ENCODE results near the gene GPR21.

DNA sequence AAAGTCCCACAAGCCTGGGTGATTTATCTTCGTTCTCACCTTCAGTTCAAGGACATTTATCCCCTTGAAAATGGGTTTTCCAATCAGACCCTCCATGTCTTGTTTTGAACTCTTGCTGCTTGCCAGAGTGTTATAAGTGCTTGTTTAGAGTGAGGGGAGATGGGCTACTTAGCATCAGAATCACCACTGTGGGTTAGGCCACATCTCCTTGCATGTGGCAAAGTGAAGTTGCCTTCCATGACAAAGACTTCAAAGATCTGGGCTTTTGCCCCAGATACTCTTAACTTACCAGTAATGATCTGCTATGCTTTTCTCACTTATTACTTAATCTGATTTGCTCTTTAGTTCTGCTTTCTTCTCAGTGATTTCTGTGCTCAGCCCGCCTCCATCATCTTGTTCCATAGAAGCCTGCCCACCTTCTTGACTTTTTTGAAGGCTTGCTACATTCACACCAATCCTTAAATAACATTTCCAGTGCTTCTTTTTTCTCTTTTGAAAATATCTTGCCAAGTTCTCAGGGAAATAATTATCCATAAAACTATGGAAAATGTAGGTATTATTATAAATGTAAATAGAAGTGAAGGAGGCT lies 39.0 kb downstream of the GPR21 start:
- TF ChIP-seq, protein P1, sequence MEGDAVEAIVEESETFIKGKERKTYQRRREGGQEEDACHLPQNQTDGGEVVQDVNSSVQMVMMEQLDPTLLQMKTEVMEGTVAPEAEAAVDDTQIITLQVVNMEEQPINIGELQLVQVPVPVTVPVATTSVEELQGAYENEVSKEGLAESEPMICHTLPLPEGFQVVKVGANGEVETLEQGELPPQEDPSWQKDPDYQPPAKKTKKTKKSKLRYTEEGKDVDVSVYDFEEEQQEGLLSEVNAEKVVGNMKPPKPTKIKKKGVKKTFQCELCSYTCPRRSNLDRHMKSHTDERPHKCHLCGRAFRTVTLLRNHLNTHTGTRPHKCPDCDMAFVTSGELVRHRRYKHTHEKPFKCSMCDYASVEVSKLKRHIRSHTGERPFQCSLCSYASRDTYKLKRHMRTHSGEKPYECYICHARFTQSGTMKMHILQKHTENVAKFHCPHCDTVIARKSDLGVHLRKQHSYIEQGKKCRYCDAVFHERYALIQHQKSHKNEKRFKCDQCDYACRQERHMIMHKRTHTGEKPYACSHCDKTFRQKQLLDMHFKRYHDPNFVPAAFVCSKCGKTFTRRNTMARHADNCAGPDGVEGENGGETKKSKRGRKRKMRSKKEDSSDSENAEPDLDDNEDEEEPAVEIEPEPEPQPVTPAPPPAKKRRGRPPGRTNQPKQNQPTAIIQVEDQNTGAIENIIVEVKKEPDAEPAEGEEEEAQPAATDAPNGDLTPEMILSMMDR (IDR thresholded peaks at IDR 0.05): no peak
- TF ChIP-seq EZH2 (IDR thresholded peaks at IDR 0.05): no peak

Measured in neural progenitor cell (in vitro differentiated cells).